ENCODE results near the gene DUSP19.

DUSP19 gene

GRCh38 chr2:183125659-183126341, 47.3 kb downstream of the DUSP19 start:
- DNase-seq = no peak

- DNase-seq = no peak
Observed at GRCh38 chr2:183126635-183127034, 48.1 kb downstream of the DUSP19 start.

DNA sequence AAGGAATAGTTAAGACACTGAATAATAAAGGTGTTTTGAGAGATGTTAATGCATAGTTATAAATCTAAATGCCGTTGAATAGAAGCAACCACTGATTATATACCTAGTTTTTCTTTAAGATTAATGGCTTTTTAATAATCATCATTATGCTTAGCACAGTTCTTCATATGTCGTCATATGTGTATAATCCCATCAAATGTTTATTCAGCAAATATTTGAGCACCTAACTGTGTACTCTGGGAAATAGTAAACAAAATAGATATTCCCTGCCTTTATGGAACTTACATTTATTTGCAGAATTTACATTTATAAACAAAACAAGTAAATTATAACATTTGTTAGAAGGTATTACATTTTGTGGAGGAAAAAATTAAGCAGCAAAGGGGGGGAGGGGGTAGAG, 55.5 kb downstream of the DUSP19 start:
- no peak for DNase-seq

DNA sequence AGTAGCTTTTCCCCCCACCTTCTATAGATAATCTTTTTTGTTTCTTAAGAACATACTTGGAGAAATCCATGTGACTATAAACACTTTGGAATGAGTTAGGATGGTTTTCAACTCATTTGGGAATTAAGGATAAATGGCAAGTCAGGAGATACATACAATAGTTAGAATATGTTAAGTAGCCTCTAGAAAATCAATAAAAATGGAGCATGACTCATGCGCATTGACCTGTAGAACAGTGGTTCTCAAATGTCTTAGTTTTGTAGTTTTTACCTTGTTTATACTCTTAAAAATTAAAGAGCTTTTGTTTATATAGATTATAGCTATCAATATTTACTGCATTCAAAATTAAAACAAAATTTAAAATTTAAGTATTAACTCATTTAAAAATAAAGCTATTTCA, 70.4 kb downstream of the DUSP19 start:
- DNase-seq = no peak

GRCh38 chr2:183149489-183149888, 70.9 kb downstream of the DUSP19 start:
- no peak for DNase-seq

Data from MV-4-11 (cell line).